HEK293 (cell line): ENCODE measurements around the gene IL20RA.

Experiments
- BCL11A ChIP-seq: fragments of 450-650 bp; formaldehyde crosslinking; IDR thresholded peaks from 2 replicates; pipeline ENCODE4 v1.5.1; 2016; ENCODE audit warnings: low read depth, missing biosample characterization, missing genetic modification characterization
- CTCF ChIP-seq: fragments of 450-650 bp; formaldehyde crosslinking; IDR thresholded peaks from 2 replicates; pipeline ENCODE4 v1.5.1; 2016; ENCODE audit warnings: missing biosample characterization, missing genetic modification characterization
- MZF1 ChIP-seq: fragments of 450-650 bp; formaldehyde crosslinking; IDR thresholded peaks from 2 replicates; pipeline ENCODE4 v1.5.1; 2017; ENCODE audit warnings: missing biosample characterization, missing genetic modification characterization, borderline replicate concordance
- REST ChIP-seq: fragments of 450-650 bp; formaldehyde crosslinking; IDR thresholded peaks from 2 replicates; pipeline ENCODE4 v1.5.1; 2016; ENCODE audit warnings: missing biosample characterization, missing genetic modification characterization
- ZBTB20 ChIP-seq: fragments of 450-650 bp; formaldehyde crosslinking; IDR thresholded peaks from 2 replicates; pipeline ENCODE4 v1.5.1; 2016; ENCODE audit warnings: missing biosample characterization, missing genetic modification characterization
- ZNF121 ChIP-seq: fragments of 450-650 bp; formaldehyde crosslinking; IDR thresholded peaks from 2 replicates; pipeline ENCODE4 v1.5.1; 2016; ENCODE audit warnings: missing biosample characterization, missing genetic modification characterization
- ZNF24 ChIP-seq: fragments of 450-650 bp; formaldehyde crosslinking; IDR thresholded peaks from 2 replicates; pipeline ENCODE4 v1.5.1; 2016; ENCODE audit warnings: missing biosample characterization, missing genetic modification characterization
- ZNF341 ChIP-seq: fragments of 450-650 bp; formaldehyde crosslinking; IDR thresholded peaks from 2 replicates; pipeline ENCODE4; 2016; ENCODE audit warnings: low read depth, missing biosample characterization, missing genetic modification characterization
- ZNF473 ChIP-seq: fragments of 450-650 bp; formaldehyde crosslinking; IDR thresholded peaks from 2 replicates; pipeline ENCODE4 v1.5.1; 2017; ENCODE audit warnings: missing biosample characterization, missing genetic modification characterization
- ZNF549 ChIP-seq: fragments of 450-650 bp; IDR thresholded peaks from 2 replicates; pipeline ENCODE4 v1.5.1; 2018; ENCODE audit warnings: missing biosample characterization, missing genetic modification characterization, mild to moderate bottlenecking, inconsistent platforms, moderate library complexity
- ZNF629 ChIP-seq: fragments of 450-650 bp; formaldehyde crosslinking; IDR thresholded peaks from 2 replicates; pipeline ENCODE4 v1.5.1; 2017; ENCODE audit warnings: missing biosample characterization, missing genetic modification characterization
- ZNF660 ChIP-seq: fragments of 450-650 bp; IDR thresholded peaks from 2 replicates; pipeline ENCODE4 v1.5.1; 2018; ENCODE audit warnings: missing biosample characterization, mild to moderate bottlenecking, missing genetic modification characterization
- ZSCAN5A ChIP-seq: fragments of 450-650 bp; formaldehyde crosslinking; IDR thresholded peaks from 2 replicates; pipeline ENCODE4 v1.5.1; 2016; ENCODE audit warnings: missing biosample characterization, missing genetic modification characterization
- TF ChIP-seq, protein P1 (sequence below): fragments of 450-650 bp; formaldehyde crosslinking; IDR thresholded peaks from 2 replicates; pipeline ENCODE4 v1.5.1; 2016; ENCODE audit warnings: missing biosample characterization, missing genetic modification characterization

DNA sequence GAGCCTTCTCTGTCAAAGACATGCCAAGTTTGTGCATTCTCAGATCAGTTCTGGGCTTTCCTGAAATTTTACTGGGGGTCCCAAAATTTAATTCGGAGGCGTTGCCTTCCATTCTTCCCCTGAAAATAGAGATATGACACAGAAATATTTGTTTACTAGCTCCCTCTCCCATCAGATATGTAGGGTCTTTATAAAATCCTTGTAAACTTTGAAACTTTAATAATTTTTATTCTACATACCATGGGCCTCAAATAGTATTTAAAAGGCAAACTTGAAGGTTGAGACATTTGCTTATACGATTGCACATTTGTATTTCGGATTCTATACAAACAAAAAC lies 54.6 kb downstream of the IL20RA start:
- TF ChIP-seq REST (tag by site-specific recombination) (no peak), ZNF24 (no peak), CTCF (tag by site-specific recombination) (no peak), ZSCAN5A (tag by site-specific recombination) (no peak), ZNF629 (tag by site-specific recombination) (no peak), ZNF549 (tag by site-specific recombination) (no peak), ZNF121 (tag by site-specific recombination) (no peak), ZBTB20 (no peak), ZNF473 (tag by site-specific recombination) (no peak), MZF1 (tag by site-specific recombination) (no peak), BCL11A (tag by site-specific recombination) (no peak), ZNF660 (tag by site-specific recombination) (no peak), ZNF341 (no peak)
- TF ChIP-seq, protein P1, sequence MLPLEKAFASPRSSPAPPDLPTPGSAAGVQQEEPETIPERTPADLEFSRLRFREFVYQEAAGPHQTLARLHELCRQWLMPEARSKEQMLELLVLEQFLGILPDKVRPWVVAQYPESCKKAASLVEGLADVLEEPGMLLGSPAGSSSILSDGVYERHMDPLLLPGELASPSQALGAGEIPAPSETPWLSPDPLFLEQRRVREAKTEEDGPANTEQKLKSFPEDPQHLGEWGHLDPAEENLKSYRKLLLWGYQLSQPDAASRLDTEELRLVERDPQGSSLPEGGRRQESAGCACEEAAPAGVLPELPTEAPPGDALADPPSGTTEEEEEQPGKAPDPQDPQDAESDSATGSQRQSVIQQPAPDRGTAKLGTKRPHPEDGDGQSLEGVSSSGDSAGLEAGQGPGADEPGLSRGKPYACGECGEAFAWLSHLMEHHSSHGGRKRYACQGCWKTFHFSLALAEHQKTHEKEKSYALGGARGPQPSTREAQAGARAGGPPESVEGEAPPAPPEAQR (tag by site-specific recombination): no peak
